ENCODE measurements around the gene CAV2. TPM values are rescaled to one million over a fixed set of nuclear protein-coding genes. Genes with fewer than 3 reads are reported as not detected.
A peak's percentile ranks its signal among the peaks of the same experiment; 100 is the strongest.

CAV2 gene
- total and polyA plus RNA-seq, 9 of the 15 experiments (the other 6 are each of a cell fraction or from before 2014, with no cell fraction given), result 16.1 to 137 (median 38.3) TPM

GRCh38 chr7:116491887-116492653, 7.5 kb upstream of the CAV2 start (continued):
- TF ChIP-seq NBN (IDR thresholded peaks at IDR 0.05; ENCODE audit: low read depth) (no peak), SPI1 (IDR thresholded peaks at IDR 0.05; ENCODE audit: borderline replicate concordance, low read depth, low read length) (no peak), ZNF316 (IDR thresholded peaks at IDR 0.05) (peak; percentile 91), MITF (IDR thresholded peaks at IDR 0.05) (no peak), IRF9 (tag; IDR thresholded peaks at IDR 0.05) (no peak), ETV6 (IDR thresholded peaks at IDR 0.05; ENCODE audit: borderline replicate concordance in 1 of 2, low read depth in 2 of 2, low read length in 1 of 2) (no peak), ETV6 (CRISPR knock-in tag; IDR thresholded peaks at IDR 0.05; ENCODE audit: borderline replicate concordance) (no peak), CREBBP (IDR thresholded peaks at IDR 0.05; ENCODE audit: low read depth, low read length) (no peak), SMARCA5 (IDR thresholded peaks at IDR 0.05) (0 out of 2 replicates have a peak, but pooled peaks have one; percentile 3), BRCA1 (IDR thresholded peaks at IDR 0.05) (no peak), BRCA1 (CRISPR knock-in tag; IDR thresholded peaks at IDR 0.05) (no peak), SMARCE1 (IDR thresholded peaks at IDR 0.05) (peak; percentile 62; the same call in 1 of the 2 replicates), ZFP36 (IDR thresholded peaks at IDR 0.05; ENCODE audit: low read depth, low read length, partially characterized antibody) (no peak), POLR2H (tag; IDR thresholded peaks at IDR 0.05; ENCODE audit: low read depth) (no peak), SMARCA4 (IDR thresholded peaks at IDR 0.05) (peak; percentile 80; the same call in 1 of the 2 replicates), SRSF7 (optimal IDR thresholded peaks at IDR 0.05; ENCODE audit: low read depth, low read length) (no peak)
- TF ChIP-seq, protein P1, sequence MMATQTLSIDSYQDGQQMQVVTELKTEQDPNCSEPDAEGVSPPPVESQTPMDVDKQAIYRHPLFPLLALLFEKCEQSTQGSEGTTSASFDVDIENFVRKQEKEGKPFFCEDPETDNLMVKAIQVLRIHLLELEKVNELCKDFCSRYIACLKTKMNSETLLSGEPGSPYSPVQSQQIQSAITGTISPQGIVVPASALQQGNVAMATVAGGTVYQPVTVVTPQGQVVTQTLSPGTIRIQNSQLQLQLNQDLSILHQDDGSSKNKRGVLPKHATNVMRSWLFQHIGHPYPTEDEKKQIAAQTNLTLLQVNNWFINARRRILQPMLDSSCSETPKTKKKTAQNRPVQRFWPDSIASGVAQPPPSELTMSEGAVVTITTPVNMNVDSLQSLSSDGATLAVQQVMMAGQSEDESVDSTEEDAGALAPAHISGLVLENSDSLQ (IDR thresholded peaks at IDR 0.05), result peak; percentile 89
- TF ChIP-seq, protein P2, sequence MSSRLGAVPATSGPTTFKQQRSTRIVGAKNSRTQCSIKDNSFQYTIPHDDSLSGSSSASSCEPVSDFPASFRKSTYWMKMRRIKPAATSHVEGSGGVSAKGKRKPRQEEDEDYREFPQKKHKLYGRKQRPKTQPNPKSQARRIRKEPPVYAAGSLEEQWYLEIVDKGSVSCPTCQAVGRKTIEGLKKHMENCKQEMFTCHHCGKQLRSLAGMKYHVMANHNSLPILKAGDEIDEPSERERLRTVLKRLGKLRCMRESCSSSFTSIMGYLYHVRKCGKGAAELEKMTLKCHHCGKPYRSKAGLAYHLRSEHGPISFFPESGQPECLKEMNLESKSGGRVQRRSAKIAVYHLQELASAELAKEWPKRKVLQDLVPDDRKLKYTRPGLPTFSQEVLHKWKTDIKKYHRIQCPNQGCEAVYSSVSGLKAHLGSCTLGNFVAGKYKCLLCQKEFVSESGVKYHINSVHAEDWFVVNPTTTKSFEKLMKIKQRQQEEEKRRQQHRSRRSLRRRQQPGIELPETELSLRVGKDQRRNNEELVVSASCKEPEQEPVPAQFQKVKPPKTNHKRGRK (tag; IDR thresholded peaks at IDR 0.05), result peak; percentile 66
- TF ChIP-seq, protein P3, sequence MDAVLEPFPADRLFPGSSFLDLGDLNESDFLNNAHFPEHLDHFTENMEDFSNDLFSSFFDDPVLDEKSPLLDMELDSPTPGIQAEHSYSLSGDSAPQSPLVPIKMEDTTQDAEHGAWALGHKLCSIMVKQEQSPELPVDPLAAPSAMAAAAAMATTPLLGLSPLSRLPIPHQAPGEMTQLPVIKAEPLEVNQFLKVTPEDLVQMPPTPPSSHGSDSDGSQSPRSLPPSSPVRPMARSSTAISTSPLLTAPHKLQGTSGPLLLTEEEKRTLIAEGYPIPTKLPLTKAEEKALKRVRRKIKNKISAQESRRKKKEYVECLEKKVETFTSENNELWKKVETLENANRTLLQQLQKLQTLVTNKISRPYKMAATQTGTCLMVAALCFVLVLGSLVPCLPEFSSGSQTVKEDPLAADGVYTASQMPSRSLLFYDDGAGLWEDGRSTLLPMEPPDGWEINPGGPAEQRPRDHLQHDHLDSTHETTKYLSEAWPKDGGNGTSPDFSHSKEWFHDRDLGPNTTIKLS (IDR thresholded peaks at IDR 0.05; ENCODE audit: borderline replicate concordance, low read depth), result no peak

Data from K562 (cell line).